Heart right ventricle (tissue), 16 donors: ENCODE results near the gene CAPN15. TPM values are rescaled to one million over a fixed set of nuclear protein-coding genes. Genes with fewer than 3 reads are reported as not detected.

Experiments used
- ATAC-seq, 8 donors: fragments of 200-7000 bp; cut with Tn5 transposase; one replicate each; pipeline ENCODE4 v1.9.1; 2020; ENCODE audit warnings: mild to moderate bottlenecking in 8 of 8, moderate library complexity in 8 of 8, moderate number of reproducible peaks in 1 of 8
- DNase-seq, 2 donors: peaks; one replicate each; pipeline ENCODE4 v3.0.0-alpha.2; 2020
- H3K27ac ChIP-seq, 10 donors: fragments of 200-600 bp; sonication (generic) in 2 of 10; one replicate each; pipeline versions ENCODE4 v1.5.0 to v1.8.0; 2020 to 2022; ENCODE audit warnings: mild to moderate bottlenecking in 3 of 10
- H3K27me3 ChIP-seq, 7 donors: fragments of 200-600 bp; one replicate each; pipeline ENCODE4 v1.8.0; 2021 to 2022; ENCODE audit warnings: mild to moderate bottlenecking in 2 of 7
- H3K36me3 ChIP-seq, 9 donors: fragments of 200-600 bp; sonication (generic) in 1 of 9; one replicate each; pipeline versions ENCODE4 v1.5.0 to v1.8.0; 2020 to 2022; ENCODE audit warnings: mild to moderate bottlenecking in 2 of 9
- H3K4me1 ChIP-seq, 9 donors: fragments of 200-600 bp; sonication (generic) in 1 of 9; one replicate each; pipeline versions ENCODE4 v1.5.0 to v1.8.0; 2020 to 2022; ENCODE audit warnings: mild to moderate bottlenecking in 4 of 9
- H3K4me3 ChIP-seq, 10 donors: fragments of 200-600 bp; sonication (generic) in 2 of 10; one replicate each; pipeline versions ENCODE4 v1.5.0 to v1.8.0; 2020 to 2022; ENCODE audit warnings: mild to moderate bottlenecking in 7 of 10, moderate library complexity in 2 of 10
- H3K9me3 ChIP-seq, 11 donors: fragments of 200-600 bp in 10 of 11; sonication (generic) in 2 of 11; one replicate each; pipeline versions ENCODE4 v1.5.0 to v1.8.0; 2013 to 2022; ENCODE audit warnings: mild to moderate bottlenecking in 2 of 11, control low read depth in 1 of 11, moderate library complexity in 1 of 11
- WGBS, 2 donors: extraction: QIAGEN DNeasy Blood & Tissue Kit; methylation state at CpG; one replicate each; pipeline ENCODE4 v1.1.7; 2013; ENCODE audit warnings: inconsistent platforms in 1 of 2; 5-methylcytosine and 5-hydroxymethylcytosine counted together
- intact Hi-C, 10 donors: fragments of 100-400 bp; cut with DNase I; formaldehyde crosslinking; loops; one replicate each; pipeline versions ENCODE4 v1.11.1 to v1.14.2; 2022
- polyA plus RNA-seq, 2 donors: library from polyadenylated mRNA; stranded (reverse); fragments of 200-250 nt; gene quantifications; one replicate each; pipeline ENCODE4 v1.2.3, GENCODE V29; 2013
- total RNA-seq, 10 donors: library from RNA; stranded (reverse); fragmentation: NEBNext Ultra II Directional in 3 of 10; extraction: Animal tissue kit (Norgen Biotek cat#: 25700) in 3 of 10; gene quantifications; one replicate each; pipeline versions ENCODE4 v1.2.1 to v1.2.4, GENCODE V29; 2021 to 2023
- TF ChIP-seq, protein P1 (sequence below), 9 donors: fragments of 200-600 bp; sonication (generic) in 2 of 9; IDR thresholded peaks; one replicate each; pipeline versions ENCODE4 v1.5.0 to v1.8.0; 2021 to 2022; ENCODE audit warnings: antibody characterized with exemption in 9 of 9, mild to moderate bottlenecking in 5 of 9, moderate library complexity in 1 of 9
- donor health status: Arrhythmogenic right ventricular cardiomyopathy.
- donor health status: ischemic (EF 13 %, LVEDD 7.1; RV severe dilation, severe dysfunction).
- donor health status: healthy with polysubstance abuse.
- donor health status: DM: no; HTN: yes; CAD: no.
- donor health status: DM: no; HTN: no; CAD: no.
- donor health status: ischemic (EF 25% LVEDD 6.9; RV normal size, moderate dysfunction).
- donor health status: ischemic (EF 25% LVEDD 5.7; RV mildly dilated, moderate dysfunction).
- donor health status: healthy.
- donor health status: DM: yes; HTN: yes; CAD: no.
- donor health status: Ischemic cardiomyopathy.
- donor health status: ischemic (EF 35%, LVEDD 5.7; RV mildly dilated, moderate dysfunction).
- donor health status: nonischemic (EF 11% LVEDD 7.7; RV severe dilation, severe dysfunction).
- donor health status: DM: yes; HTN: yes; CAD: no.
- donor health status: PGD.
- donor health status: ischemic (EF 29% LVEDD 5.4; RV normal size, mild dysfunction).
- donor health status: nonischemic (EF 23%, LVEDD 6.1; RV moderate dilation, normal function).

Gene CAPN15
- total and polyA plus RNA-seq, 12 donors = 11.1 to 39.5 (median 16.0) TPM

DNA sequence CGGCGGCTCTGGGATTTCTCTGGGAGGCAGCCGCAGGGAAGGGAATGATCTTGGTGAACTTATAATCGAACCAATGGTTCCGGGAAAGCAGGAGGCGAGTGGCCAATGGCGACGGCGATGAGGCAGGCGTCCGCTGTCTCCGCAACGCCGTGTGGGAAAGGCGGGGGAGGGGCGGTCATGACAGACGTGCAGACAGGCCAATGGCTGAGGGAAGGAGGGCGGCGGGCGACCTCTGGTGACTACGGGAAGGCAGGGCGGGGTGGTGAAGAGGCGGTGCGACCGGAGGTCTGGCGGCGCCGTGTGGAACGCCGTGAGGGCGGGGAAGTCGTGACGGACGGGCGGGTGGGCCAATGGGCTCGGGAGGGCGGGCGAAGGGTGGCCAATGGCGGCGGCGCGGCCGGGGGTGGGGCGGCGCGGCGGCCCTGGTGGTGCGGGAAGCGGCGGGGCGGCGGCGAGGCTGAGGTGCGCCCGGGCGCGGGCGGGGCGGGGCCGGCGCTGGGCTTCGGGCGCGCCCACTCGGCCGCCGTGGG, 62.2 kb downstream of the CAPN15 start, which contains the start of gene RAB40C:
RAB40C (plus strand) TSS at position 409 of the 530 bp plus-strand sequence. CDS start 226 bp downstream, outside the sequence.
- peak within 1 kb of the TSS; percentile 80 to 100 (median 99) for H3K27ac ChIP-seq
- WGBS, 2 donors = 1 to 3% methylated on average over 27 to 67 of the region's 67 CpGs
- DNase-seq (peak; percentile 99), ATAC-seq (peak; percentile 90 to 98 (median 96))
- H3K36me3 ChIP-seq = peaks cover 0 to 16% (median 0%) of the 10 kb centered on the region in 9 donors
- TF ChIP-seq, protein P1, sequence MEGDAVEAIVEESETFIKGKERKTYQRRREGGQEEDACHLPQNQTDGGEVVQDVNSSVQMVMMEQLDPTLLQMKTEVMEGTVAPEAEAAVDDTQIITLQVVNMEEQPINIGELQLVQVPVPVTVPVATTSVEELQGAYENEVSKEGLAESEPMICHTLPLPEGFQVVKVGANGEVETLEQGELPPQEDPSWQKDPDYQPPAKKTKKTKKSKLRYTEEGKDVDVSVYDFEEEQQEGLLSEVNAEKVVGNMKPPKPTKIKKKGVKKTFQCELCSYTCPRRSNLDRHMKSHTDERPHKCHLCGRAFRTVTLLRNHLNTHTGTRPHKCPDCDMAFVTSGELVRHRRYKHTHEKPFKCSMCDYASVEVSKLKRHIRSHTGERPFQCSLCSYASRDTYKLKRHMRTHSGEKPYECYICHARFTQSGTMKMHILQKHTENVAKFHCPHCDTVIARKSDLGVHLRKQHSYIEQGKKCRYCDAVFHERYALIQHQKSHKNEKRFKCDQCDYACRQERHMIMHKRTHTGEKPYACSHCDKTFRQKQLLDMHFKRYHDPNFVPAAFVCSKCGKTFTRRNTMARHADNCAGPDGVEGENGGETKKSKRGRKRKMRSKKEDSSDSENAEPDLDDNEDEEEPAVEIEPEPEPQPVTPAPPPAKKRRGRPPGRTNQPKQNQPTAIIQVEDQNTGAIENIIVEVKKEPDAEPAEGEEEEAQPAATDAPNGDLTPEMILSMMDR (IDR thresholded peaks at IDR 0.05) = peak in 4 of 9 donors; percentile 11 to 42 (median 26)
- H3K9me3 ChIP-seq = no peaks in the 10 kb centered on the region
- intact Hi-C loops = loop anchor here in 5 of 10 donors (2.0 to 10.0 kb wide), 8 partner anchors 21 to 165 kb away; partner anchors contain the start of genes METTL26 (in 3 of the 5), RHOT2 (in 2 of the 5), PIGQ (in 1 of the 5) and RAB11FIP3 (in 1 of the 5)
- H3K4me1 ChIP-seq = peaks cover 10 to 64% (median 42%) of the 10 kb centered on the region in 9 donors
- peak within 1 kb of the TSS; percentile 81 to 97 (median 92) for H3K4me3 ChIP-seq
- no peaks in the 10 kb centered on the region for H3K27me3 ChIP-seq

DNA sequence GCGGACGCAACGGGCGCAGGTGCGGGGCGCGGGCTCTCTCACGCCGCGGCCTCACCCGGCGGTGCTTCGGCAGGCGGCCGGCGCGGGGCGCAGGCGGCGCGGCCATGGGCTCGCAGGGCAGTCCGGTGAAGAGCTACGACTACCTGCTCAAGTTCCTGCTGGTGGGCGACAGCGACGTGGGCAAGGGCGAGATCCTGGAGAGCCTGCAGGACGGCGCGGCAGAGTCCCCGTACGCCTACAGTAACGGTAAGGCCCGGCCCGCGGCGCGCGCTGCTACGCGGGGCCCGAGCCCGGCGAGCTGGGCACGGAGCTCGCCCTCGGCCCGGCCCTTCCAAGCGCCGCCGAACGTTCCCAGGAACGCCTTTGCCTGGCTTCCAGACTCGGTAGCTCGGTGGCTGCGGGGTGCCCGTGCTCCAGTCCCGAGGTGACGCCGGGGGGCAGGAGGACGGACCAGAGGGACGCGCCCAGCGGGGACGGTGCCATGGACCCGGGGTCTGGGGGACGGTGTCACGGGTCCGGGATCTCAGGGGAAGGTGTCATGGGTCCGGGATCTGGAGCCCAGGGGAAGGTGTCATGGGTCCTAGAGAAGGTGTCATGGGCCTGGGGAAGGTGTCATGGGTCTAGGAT, 62.8 kb downstream of the CAPN15 start:
- WGBS, 2 donors = 0 to 1% methylated on average over 70 to 71 of the region's 71 CpGs
- Histone ChIP-seq H3K36me3 (peaks cover 0 to 16% (median 0%) of the 10 kb centered on the region in 9 donors), H3K27me3 (no peaks in the 10 kb centered on the region), H3K4me3 (peak overlapping the region; percentile 75 to 96 (median 90)), H3K4me1 (peaks cover 10 to 63% (median 42%) of the 10 kb centered on the region in 9 donors), H3K9me3 (no peaks in the 10 kb centered on the region), H3K27ac (peak overlapping the region; percentile 36 to 91 (median 82))
- intact Hi-C loops = loop anchor here in 3 of 10 donors (2.0 to 5.0 kb wide), 3 partner anchors 42 to 47 kb away; partner anchors contain the start of genes METTL26 (in 2 of the 3) and WFIKKN1 (in 1 of the 3)
- TF ChIP-seq, protein P1 (IDR thresholded peaks at IDR 0.05) = no peak
- DNase-seq (peak in 1 of 2 donors; percentile 40), ATAC-seq (no peak)

DNA sequence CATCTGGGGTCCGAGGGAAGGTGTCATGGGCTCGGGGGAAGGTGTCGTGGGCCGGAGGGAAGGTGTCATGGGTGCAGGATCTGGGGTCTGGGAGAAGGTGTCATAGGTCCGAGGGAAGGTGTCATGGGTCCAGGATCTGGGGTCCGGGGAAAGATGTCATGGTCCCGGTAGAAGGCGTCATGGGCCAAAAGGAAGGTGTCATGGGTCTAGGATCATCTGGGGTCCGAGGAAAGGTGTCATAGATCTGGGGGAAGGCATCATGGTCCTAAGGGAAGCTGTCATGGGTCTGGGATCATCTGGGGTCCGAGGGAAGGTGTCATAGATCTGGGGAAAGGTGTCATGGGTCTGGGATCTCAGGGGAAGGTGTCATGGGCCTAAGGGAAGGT, 63.3 kb downstream of the CAPN15 start:
- 51 to 57% methylated on average over 10 of the region's 10 CpGs for WGBS, 2 donors
- H3K4me3 ChIP-seq = peak overlapping the region; percentile 75 to 96 (median 90)
- peak overlapping the region in 6 of 10 donors; percentile 75 to 90 (median 82) for H3K27ac ChIP-seq
- intact Hi-C loops = loop anchor here in 3 of 10 donors (2.0 to 5.0 kb wide), 3 partner anchors 41 to 46 kb away; partner anchors contain the start of genes METTL26 (in 2 of the 3) and WFIKKN1 (in 1 of the 3)
- H3K4me1 ChIP-seq = peaks cover 10 to 58% (median 42%) of the 10 kb centered on the region in 9 donors
- DNase-seq = no peak
- H3K9me3 ChIP-seq = no peaks in the 10 kb centered on the region
- ATAC-seq = no peak
- TF ChIP-seq, protein P1 (IDR thresholded peaks at IDR 0.05) = no peak
- peaks cover 0 to 16% (median 0%) of the 10 kb centered on the region in 9 donors for H3K36me3 ChIP-seq
- H3K27me3 ChIP-seq = no peaks in the 10 kb centered on the region

DNA sequence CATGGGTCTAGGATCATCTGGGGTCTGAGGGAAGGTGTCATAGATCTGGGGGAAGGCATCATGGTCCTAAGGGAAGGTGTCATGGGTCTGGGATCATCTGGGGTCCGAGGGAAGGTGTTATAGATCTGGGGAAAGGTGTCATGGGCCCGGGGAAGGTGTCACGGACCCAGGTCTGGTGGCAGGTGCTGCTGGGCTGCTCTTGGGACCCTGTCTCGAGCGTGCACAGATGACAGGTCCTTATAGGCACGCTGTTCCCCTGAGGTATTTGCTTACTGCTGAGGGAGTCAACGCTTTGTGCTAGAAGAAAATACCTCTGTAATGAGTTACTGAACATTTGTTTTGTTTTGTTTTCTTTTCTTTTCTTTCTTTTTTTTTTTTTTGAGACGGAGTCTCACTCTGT, 63.7 kb downstream of the CAPN15 start:
- no peaks in the 10 kb centered on the region for H3K9me3 ChIP-seq
- intact Hi-C loops = loop anchor here in 3 of 10 donors (2.0 to 5.0 kb wide), 3 partner anchors 41 to 46 kb away; partner anchors contain the start of genes METTL26 (in 2 of the 3) and WFIKKN1 (in 1 of the 3)

More for the DNA sequence above, 63.7 kb downstream of the CAPN15 start:
- no peaks in the 10 kb centered on the region for H3K27me3 ChIP-seq
- TF ChIP-seq, protein P1 (IDR thresholded peaks at IDR 0.05) = no peak
- 80 to 91% methylated on average over 8 of the region's 8 CpGs for WGBS, 2 donors
- peaks cover 10 to 59% (median 42%) of the 10 kb centered on the region in 9 donors for H3K4me1 ChIP-seq
- H3K36me3 ChIP-seq = peaks cover 0 to 19% (median 0%) of the 10 kb centered on the region in 9 donors
- DNase-seq (no peak), ATAC-seq (no peak)
- peak overlapping the region in 4 of 10 donors; percentile 75 to 94 (median 85) for H3K4me3 ChIP-seq
- H3K27ac ChIP-seq = no peak overlapping the region
